HEK293T (cell line): Measurements from ENCODE around the gene CHSY3.

Experiments
- CTCF ChIA-PET: fragments of 350-600 bp; formaldehyde crosslinking; extraction: SDS; loops from one replicate; lab custom pipeline; 2021; ENCODE audit warnings: antibody characterized with exemption, inconsistent platforms; lab: Yijun Ruan, JAX
- POLR2A ChIA-PET: fragments of 350-600 bp; formaldehyde crosslinking; extraction: SDS; loops from one replicate; lab custom pipeline; 2020; ENCODE audit warnings: antibody characterized with exemption, inconsistent platforms; lab: Yijun Ruan, JAX
- DNase-seq: peaks from one replicate; pipeline ENCODE4 v3.0.0; 2012; ENCODE audit warnings: mixed read lengths; ENCODE audit errors: extremely low spot score
- ARNT ChIP-seq: fragments of 450-650 bp; IDR thresholded peaks from 2 replicates; pipeline ENCODE4 v1.6.1; 2017; ENCODE audit warnings: mild to moderate bottlenecking
- BHLHE40 ChIP-seq: fragments of 450-650 bp; IDR thresholded peaks from 2 replicates; pipeline ENCODE4 v1.6.1; 2016; ENCODE audit warnings: mild to moderate bottlenecking, moderate library complexity, borderline replicate concordance
- CTBP1 ChIP-seq: fragments of 450-650 bp; IDR thresholded peaks from 2 replicates; pipeline ENCODE4 v1.6.1; 2016; ENCODE audit warnings: borderline replicate concordance
- ELF4 ChIP-seq: fragments of 450-650 bp; IDR thresholded peaks from 2 replicates; pipeline ENCODE4 v1.6.1; 2017; ENCODE audit warnings: antibody characterized with exemption
- FOXA1 ChIP-seq: fragments of 450-650 bp; IDR thresholded peaks from 2 replicates; pipeline ENCODE4 v1.6.1; 2016; ENCODE audit warnings: mild to moderate bottlenecking
- FOXK2 ChIP-seq: fragments of 450-650 bp; IDR thresholded peaks from 2 replicates; pipeline ENCODE4 v1.6.1; 2016; ENCODE audit warnings: mild to moderate bottlenecking
- FOXM1 ChIP-seq: fragments of 450-650 bp; IDR thresholded peaks from 2 replicates; pipeline ENCODE4 v1.6.1; 2017; ENCODE audit warnings: mild to moderate bottlenecking, borderline replicate concordance
- HDGF ChIP-seq: fragments of 450-650 bp; IDR thresholded peaks from 2 replicates; pipeline ENCODE4 v1.6.1; 2017; ENCODE audit warnings: antibody characterized with exemption, borderline replicate concordance
- L3MBTL2 ChIP-seq: fragments of 450-650 bp; conservative IDR thresholded peaks from 2 replicates; pipeline ENCODE4 v1.6.1; 2016; ENCODE audit warnings: mild to moderate bottlenecking
- LEF1 ChIP-seq: fragments of 450-650 bp; IDR thresholded peaks from 2 replicates; pipeline ENCODE4 v1.6.1; 2017; ENCODE audit warnings: mild to moderate bottlenecking, borderline replicate concordance
- NFRKB ChIP-seq: fragments of 450-650 bp; IDR thresholded peaks from 2 replicates; pipeline ENCODE4 v1.6.1; 2016; ENCODE audit warnings: mild to moderate bottlenecking, moderate library complexity
- SP1 ChIP-seq: fragments of 450-650 bp; IDR thresholded peaks from 2 replicates; pipeline ENCODE4 v1.6.1; 2017
- SUZ12 ChIP-seq: fragments of 450-650 bp; IDR thresholded peaks from 2 replicates; pipeline ENCODE4 v1.6.1; 2016; ENCODE audit warnings: mild to moderate bottlenecking
- TARDBP ChIP-seq: fragments of 450-650 bp; IDR thresholded peaks from 2 replicates; pipeline ENCODE4 v1.6.1; 2016
- ZNF384 ChIP-seq: fragments of 450-650 bp; IDR thresholded peaks from 2 replicates; pipeline ENCODE4 v1.6.1; 2016
- TF ChIP-seq, protein P1 (sequence below): fragments of 450-650 bp; IDR thresholded peaks from 2 replicates; pipeline ENCODE4 v1.6.1; 2016

Gene CHSY3

DNA sequence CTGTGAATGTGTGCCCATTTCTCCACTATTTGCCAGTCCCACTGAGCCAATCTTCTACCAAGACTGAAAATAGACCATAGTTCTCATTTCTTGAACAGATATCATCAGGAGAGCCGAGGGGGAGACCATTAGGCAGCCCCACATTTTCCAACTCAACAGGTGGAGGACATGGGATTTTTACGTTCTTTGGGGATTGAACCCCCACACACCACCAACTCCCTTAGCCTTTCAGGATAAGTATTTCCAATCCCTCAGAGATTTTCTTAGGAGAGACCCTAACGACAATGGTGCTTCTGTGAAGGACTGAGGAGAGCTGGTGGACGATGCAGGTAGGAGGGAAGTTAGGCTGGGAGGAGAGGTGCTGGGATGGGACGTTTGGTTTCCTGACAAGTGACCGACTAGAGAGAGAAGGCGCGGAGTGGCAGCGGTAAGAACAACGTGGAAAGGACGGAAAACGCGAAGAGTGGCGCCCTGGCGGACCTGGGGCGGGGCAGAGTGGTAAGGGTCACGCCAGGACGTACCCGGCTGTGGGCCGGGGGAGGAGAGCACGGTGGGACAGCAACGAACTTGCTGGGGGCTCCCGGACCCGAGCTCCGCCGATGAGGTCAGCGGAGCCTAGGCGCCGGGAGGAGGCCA is 681 bp upstream of the CHSY3 start:
- DNase-seq = peak; percentile 7
- CTCF ChIA-PET = interaction anchor here (0.6 to 1.2 kb wide), 2 partner anchors 51 to 1103 kb away, joined by 3 read pairs; no protein-coding TSS in a partner anchor
- POLR2A ChIA-PET = no interaction called here
- no peak for TF ChIP-seq SUZ12
- TF ChIP-seq CTBP1 = no peak
- no peak for TF ChIP-seq ELF4
- no peak for TF ChIP-seq SP1
- no peak for TF ChIP-seq TARDBP
- no peak for TF ChIP-seq L3MBTL2
- no peak for TF ChIP-seq NFRKB
- TF ChIP-seq FOXA1 = no peak
- TF ChIP-seq FOXK2 = no peak
- TF ChIP-seq ARNT = no peak
- no peak for TF ChIP-seq FOXM1
- TF ChIP-seq LEF1 = no peak
- TF ChIP-seq, protein P1, sequence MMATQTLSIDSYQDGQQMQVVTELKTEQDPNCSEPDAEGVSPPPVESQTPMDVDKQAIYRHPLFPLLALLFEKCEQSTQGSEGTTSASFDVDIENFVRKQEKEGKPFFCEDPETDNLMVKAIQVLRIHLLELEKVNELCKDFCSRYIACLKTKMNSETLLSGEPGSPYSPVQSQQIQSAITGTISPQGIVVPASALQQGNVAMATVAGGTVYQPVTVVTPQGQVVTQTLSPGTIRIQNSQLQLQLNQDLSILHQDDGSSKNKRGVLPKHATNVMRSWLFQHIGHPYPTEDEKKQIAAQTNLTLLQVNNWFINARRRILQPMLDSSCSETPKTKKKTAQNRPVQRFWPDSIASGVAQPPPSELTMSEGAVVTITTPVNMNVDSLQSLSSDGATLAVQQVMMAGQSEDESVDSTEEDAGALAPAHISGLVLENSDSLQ = no peak
- no peak for TF ChIP-seq ZNF384
- TF ChIP-seq HDGF = no peak
- no peak for TF ChIP-seq BHLHE40

DNA sequence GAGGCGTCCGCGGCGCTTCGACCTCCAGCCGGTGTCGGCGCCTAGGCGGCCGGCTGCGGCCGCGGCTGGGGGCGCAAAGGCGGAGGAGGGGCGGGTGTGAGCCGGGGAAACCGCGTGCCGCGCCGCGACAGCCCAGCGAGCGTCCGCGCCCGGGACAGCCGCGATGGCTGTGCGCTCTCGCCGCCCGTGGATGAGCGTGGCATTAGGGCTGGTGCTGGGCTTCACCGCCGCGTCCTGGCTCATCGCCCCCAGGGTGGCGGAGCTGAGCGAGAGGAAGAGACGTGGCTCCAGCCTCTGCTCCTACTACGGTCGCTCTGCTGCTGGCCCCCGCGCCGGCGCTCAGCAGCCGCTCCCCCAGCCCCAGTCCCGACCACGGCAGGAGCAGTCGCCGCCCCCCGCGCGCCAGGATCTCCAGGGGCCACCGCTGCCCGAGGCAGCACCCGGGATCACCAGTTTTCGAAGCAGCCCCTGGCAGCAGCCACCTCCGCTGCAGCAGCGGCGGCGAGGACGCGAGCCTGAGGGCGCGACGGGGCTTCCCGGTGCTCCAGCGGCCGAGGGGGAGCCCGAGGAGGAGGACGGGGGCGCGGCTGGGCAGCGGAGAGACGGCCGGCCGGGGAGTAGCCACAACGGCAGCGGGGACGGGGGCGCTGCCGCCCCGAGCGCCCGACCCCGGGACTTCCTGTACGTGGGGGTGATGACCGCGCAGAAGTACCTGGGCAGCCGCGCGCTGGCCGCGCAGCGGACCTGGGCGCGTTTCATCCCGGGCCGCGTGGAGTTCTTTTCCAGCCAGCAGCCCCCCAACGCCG is 605 bp downstream of the CHSY3 start:
- ChIA-PET CTCF (interaction anchor here (1.2 kb wide), 1 partner anchor 52 kb away, joined by 3 read pairs; no protein-coding TSS in a partner anchor), POLR2A (interaction anchor here (0.6 kb wide), 1 partner anchor 39 kb away, joined by 3 read pairs; no protein-coding TSS in a partner anchor)
- DNase-seq = peak; percentile 20
- TF ChIP-seq L3MBTL2 (peak; percentile 66), FOXA1 (no peak)

DNA sequence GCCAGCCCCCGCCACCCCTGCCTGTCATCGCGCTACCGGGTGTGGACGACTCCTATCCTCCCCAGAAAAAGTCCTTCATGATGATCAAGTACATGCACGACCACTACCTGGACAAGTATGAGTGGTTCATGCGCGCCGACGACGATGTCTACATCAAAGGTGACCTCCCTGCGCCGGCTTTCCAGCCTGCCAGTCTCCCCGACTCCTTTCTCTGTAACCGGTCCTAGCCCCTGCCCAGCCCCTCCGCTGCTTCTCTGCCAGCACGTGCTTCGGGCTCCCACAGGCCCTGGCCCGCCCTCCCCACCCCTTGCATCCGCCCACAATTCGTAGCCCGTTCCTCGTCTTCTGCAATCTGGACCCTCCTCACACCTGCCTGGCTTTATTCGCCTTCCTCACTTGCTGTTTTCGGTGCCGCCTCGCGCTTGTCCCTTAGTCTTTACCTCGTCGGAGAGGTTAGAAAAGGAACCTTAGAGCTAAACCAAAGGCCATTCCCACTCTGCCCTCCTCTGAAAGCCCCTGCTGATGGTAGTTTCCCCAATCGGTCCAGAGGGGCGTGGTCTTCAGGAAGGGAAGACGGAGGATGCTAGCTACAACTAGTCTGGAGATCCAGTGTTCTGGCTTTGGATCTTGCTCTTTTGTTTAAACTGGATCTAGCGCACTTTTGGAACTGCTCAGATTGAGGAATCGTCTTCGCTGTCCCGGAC is 1.4 kb downstream of the CHSY3 start:
- TF ChIP-seq L3MBTL2 (peak; percentile 73), FOXM1 (no peak), SUZ12 (no peak)
- CTCF ChIA-PET = no interaction called here
- DNase-seq = peak; percentile 11
- POLR2A ChIA-PET = no interaction called here

DNA sequence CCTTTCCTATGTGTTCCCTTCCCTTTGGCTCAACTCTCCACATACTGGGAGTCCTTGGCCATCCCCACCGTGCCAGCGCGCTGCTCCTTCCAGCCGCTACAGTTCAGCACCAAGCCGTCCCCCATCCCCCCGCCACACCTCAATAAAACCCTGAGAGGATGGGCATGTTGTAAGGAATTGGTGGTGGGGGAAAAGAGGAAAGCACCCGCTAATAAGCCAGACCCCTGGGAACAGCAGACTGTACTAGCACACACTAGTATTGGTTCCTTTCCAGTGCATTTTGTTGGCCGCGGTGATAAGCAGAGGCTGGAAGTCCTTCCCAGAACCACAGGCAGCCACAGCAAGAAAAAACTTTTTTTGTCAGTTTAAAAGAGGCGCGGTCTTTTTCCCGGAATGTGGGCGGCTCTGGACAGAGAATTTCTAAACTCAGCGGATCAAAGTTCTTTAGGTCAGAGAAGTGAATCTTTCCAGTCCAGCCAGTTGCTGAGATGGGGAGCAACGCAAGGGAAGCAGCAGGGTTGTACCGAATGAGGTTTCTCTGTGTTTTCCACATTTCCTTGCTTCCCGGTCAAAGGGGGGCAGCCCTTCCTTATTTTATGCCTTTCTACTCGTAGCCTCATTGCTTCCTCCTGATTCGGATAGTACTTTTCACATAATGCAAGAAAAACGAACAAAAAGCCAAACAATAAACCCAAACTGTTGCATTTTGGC is 2.1 kb downstream of the CHSY3 start:
- TF ChIP-seq SUZ12 (no peak), ZNF384 (no peak), ARNT (no peak), HDGF (no peak), FOXA1 (no peak), ELF4 (no peak), FOXK2 (no peak), SP1 (no peak), NFRKB (no peak), CTBP1 (no peak), LEF1 (no peak), L3MBTL2 (no peak)
- TF ChIP-seq, protein P1 = no peak
- POLR2A ChIA-PET = no interaction called here
- CTCF ChIA-PET = no interaction called here
- peak; percentile 6 for DNase-seq

DNA sequence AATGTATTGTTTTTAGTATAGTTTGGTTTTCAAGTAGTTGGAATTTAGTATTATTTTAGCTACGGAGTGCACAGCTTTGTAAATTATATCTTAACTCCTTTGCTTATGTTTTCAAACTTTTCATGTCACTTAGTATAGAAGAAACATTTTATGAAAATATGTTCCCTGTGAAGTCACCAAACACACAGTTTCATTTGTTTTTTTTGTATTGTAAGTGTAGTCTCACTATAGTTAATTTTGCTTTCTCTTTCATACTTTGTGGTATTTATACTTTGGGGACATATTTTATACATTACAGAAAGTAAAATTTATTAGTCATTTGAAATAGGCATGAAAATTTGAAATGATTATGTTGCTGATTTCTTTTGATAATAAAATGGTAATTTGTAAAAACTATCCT is 5.0 kb downstream of the CHSY3 start:
- DNase-seq = no peak
- TF ChIP-seq ZNF384 (no peak), FOXK2 (no peak), NFRKB (no peak), ARNT (no peak), FOXA1 (no peak), SP1 (no peak), CTBP1 (no peak), LEF1 (no peak), BHLHE40 (no peak), FOXM1 (no peak), ELF4 (no peak), SUZ12 (no peak), L3MBTL2 (no peak), HDGF (no peak)
- TF ChIP-seq, protein P1 = no peak
- CTCF ChIA-PET = no interaction called here
- POLR2A ChIA-PET = no interaction called here
